ENCODE data around the gene LYL1.

Gene LYL1

GRCh38 chr19:13104360-13104847 lies 1.7 kb upstream of the LYL1 start:
- DNase-seq, result no peak

DNA sequence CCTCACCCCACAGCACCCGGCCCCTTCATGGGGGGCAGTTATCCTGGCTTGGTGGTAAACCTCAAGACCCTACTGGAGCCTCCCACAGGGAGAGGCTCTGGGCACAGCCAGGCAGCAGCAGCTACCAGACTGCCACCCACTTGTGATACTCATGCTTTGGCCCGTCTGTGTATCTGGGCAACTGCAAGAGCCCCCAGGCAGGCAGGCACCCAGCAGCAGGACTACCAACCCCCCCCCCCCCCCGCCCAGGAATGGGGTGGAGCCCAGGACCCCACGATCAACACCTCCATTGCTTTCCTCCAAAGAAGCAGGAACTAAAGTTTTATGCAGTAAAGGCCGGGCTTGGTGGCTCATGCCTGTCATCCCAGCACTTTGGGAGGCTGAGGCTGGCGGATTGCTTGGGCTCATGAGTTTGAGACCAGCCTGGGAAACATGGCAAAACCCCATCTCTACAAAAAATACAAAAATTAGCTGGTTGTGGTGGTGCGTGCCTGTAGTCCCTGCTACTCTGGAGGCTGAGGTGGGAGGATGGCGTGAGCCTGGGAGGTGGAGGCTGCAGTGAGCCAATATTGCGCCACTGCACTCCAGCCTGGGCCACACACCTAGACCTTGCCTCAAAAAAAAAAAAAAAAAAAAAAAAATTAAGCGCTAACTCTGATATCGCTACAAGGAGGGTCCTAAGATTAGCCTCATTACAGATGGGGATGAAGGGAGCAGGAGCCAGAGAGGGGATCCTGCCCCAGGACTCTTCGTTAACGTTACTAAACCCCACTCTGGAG lies 1.1 kb upstream of the LYL1 start:
- no peak for DNase-seq

DNA sequence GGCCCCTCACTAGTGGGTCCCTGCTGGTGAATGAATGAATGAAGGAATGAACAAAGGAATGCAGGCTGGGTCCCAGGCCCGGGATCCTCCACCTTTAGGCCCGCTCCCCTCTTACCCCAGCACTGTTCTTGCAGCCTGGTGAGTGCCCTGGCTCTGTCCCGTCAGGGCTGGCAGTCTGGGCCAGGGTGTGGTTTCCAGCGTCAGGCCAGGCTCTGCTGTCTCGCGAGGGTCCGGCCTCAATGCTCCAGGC lies 317 bp downstream of the LYL1 start:
- DNase-seq, result no peak

- no peak for DNase-seq
Measured at GRCh38 chr19:13101590-13102415, 855 bp downstream of the LYL1 start.

DNA sequence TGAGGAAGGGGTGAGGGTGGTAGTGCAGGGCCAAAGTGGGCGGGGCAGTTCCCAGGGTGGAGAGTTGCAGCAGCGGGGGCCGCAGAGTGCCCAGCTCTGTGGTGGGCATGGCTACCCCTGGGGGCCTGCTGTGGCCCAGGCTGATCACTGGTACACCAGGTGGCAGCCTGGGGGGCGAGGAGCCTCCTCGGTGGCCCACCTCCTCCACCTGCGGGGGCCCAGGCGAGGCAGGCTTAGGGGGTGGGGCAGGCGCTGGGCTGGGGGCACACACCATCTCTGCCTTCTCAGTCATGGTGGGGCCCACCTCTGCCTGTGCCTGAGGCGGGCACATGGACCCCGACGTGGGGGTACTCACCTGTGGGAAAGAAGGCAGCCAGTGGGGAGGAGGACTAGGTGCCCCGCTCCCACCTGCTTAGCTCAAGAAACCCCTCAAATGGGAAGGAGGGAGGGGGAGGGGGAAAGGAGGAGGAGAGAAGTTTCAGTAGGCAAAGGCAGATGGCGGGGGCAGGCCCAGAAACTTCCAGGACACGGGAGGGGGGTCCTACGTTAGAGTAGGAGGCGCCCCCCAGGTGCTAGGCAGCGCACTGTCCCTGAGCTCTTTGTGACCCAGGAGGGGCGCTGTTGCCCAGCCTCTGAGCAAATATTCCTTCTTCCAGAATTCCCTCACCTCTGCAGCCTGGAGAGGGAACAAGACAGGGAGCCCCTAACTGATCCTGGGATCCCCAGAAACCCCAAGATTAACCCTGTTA lies 1.6 kb downstream of the LYL1 start:
- DNase-seq, result no peak

- DNase-seq, result no peak
Measured at GRCh38 chr19:13100031-13100588, 2.5 kb downstream of the LYL1 start.

- no peak for DNase-seq
Measured at GRCh38 chr19:13099073-13099999, 3.3 kb downstream of the LYL1 start.

DNA sequence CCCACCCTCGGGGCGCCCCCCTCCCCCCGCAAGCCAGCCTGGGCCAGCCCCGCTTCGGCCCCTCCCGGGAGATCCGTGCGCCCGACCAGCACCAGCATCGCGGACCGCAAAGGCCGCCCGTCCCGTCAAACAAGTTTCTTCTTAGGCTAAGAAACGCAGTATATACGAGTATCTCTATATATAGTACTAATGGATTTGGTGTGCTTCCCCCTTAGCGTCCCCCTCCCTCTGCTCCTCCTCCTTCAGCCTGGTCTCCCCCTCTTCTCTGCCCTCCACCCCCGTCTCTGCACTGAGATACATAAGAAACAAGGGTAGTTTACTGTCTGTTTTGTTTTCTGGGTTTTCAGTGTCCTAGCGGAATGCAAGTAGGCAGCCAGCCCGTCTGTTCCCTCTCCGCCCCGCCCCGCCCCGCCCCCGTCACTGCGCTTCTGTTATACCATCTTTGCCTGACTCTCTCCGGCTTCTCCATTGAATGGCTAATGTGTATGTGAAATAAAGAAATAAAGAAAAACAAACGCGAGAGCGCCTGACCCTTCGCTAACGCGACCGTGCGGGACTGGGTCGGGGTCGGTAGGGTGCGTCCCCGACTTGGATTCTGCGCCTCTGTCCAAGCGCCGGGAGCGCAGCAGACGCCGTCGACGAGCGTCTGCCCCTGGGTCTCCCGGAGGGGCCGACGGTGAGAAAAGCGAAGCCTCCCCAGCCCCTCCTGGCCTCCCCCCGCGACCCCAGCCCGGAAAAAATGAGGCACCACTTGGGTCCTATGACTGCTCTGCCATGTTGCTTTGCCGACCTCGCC lies 4.2 kb downstream of the LYL1 start:
- DNase-seq, result no peak

GRCh38 chr19:13097463-13098258 lies 5.0 kb downstream of the LYL1 start:
- DNase-seq, result no peak

DNA sequence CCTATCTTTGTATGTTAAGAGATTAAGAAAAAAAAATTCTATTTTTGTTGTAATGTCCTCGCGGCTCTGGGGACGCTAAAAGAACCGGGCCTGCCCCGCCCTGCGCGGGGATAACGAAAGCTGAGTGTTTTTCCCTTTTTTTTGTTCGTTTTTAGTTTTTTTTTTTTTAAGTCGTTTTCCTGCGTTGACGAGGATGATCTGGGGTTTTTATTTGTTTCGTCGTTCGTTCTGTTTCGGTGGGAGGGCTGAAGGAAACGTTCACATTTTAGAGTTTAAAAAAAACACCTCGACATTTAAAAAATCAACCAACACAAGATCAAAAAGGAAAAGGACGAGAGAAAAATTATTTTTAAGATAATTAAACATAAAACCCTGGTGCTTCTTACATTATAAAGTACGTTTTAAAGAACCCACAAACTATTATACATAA lies 5.6 kb downstream of the LYL1 start:
- no peak for DNase-seq

DNA sequence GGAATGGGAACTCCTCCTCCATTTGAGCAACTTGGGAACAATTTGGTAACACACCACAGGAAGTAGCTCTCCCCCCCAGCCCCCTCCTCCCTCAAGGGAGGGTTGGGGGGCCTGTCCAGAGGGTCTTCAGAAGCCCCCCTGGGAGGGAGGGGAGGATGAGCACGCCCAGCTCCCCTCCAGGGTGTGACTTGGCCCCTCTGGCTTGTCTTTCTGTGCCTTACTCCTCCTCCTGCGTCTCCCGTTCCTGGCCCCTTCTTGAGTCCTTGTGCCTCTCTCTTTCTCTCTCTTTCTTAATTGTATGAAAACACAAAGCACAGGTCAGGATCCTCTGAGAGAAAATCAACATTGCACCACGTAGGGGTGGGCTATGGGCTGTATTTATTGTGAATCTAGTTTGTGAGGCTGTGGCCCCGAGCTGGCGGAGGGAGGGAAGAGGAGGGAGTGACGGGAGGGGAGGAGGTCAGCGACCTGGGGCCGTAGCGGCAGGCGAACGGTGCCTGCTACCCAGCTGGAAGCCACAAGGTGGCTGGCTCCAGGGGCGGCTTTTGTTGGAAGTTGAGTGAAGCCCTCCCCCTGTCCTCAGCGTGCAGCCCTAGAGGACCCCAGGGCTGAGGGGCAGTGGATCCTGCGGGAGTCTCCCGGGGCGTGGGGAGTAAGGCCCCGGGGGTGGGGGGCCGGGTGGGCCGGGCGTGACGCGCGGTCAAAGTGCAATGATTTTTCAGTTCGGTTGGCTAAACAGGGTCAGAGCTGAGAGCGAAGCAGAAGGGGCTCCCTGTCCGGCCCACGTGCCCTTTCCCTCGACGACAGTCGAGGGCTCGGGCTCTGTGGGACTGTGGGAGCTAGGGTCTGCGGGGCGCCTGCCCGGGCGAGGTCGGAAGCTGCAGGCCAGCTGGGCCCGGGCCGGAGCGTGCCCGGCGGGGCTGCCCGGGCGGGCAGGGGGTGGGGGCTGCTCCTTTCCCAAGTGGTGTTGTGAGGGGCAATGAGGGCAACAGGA lies 6.4 kb downstream of the LYL1 start:
- no peak for DNase-seq

DNA sequence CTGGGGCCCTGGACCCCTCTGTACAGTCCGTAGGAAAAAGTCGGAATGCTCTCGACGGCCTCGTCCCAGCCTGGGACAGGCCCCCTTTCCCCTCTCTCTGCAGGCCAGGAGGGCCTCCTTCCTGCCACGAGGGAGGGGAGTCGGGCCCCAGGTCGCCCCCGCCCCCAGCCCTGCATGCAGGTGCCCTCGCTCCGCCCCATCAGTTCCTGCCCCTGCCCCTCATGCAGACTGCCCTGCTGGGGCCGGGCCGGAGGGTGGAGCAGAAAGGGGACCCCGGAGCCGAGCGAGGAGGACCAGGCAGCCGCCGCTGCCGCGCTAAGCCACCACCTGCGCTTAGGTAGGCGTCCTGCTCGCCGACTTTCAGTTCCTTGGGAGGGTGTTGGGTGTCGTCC lies 7.3 kb downstream of the LYL1 start:
- DNase-seq, result no peak

- DNase-seq, result no peak
Measured at GRCh38 chr19:13094771-13095392, 7.8 kb downstream of the LYL1 start.

- DNase-seq, result no peak
Measured at GRCh38 chr19:13094106-13094504, 8.6 kb downstream of the LYL1 start.

DNA sequence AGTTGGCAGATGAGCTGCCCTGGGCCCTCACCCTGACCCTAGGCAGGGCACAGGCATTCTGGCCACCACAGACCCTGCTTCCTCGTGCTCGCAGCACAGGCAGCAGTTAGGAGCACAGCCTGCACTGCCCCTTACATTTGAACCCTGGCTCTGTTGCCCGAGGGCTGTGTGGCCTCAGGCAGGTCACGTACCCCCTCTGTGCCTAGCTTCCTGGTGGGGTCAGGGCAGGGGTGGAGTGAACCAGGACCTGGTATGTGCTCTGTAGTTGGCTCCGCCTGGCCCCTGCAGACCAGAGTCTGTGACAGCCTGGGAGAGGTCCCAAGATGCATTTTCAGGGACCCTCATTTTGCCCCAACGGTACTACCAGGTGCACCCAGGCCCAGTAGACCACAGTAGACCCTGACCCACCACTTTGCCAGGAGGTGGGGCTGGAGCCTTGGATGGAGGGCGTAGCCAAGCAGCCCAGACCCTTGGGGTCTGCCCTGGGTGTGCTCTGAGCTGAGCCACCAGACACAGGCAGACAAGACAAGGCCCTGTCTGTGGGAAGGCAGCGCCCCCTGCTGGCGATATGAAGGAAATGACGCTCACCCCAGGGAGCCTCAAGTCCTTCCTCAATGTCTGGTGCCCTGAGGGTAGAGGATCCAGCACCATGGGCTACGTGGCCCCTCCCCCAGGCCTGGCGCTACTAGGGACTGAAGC lies 9.1 kb downstream of the LYL1 start:
- DNase-seq, result peak; percentile 68

- DNase-seq, result no peak
Measured at GRCh38 chr19:13092606-13093235, 9.9 kb downstream of the LYL1 start.

GRCh38 chr19:13092158-13092543 lies 10.5 kb downstream of the LYL1 start:
- no peak for DNase-seq
